Stimulated activated CD8-positive, alpha-beta memory T cell treated with anti-CD3 and anti-CD28 coated beads, Interleukin-15, amount 100 ng/mL, for 4 hours (primary cell): ENCODE measurements around the gene CYP2A6.

Experiments
- DNase-seq, 2 donors: peaks; one replicate each; pipeline ENCODE4 v3.0.0-alpha.2; 2020; ENCODE audit warnings: low read depth in 2 of 2

CYP2A6 gene

DNA sequence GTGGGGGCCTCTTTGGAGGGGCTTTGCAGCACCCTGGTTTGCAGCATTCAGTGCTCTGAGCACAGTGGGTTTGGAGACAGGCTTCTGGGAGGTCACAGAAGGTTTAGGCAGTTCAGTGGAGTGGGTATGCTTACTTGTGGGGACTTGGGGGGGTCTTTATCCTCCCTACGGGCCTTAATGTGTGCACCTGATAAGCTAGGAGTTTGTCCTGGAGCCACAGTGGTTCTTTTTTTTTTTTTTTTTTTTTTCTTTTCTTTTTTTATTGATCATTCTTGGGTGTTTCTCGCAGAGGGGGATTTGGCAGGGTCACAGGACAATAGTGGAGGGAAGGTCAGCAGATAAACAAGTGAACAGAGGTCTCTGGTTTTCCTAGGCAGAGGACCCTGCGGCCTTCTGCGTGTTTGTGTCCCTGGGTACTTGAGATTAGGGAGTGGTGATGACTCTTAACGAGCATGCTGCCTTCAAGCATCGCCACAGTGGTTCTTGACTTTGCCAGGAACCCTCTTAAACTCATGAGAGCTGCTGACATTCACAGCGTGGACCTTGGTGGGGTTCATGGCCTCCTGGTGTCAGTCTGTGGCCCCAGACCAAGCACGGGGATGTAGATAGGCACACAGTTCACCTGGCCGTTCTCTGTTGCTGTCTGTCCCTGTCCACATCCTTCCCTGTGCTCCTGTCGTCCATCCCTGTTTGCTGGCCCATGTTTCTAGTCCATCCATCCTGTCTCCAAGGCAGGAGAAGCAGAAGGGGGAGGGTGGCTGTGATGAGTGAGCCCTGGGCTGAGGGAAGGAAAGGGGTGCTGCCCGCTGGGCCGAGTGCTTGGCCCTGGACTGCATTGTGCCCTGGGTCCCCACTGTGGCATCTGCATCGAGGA is 48.6 kb downstream of the CYP2A6 start:
- DNase-seq = no peak

DNA sequence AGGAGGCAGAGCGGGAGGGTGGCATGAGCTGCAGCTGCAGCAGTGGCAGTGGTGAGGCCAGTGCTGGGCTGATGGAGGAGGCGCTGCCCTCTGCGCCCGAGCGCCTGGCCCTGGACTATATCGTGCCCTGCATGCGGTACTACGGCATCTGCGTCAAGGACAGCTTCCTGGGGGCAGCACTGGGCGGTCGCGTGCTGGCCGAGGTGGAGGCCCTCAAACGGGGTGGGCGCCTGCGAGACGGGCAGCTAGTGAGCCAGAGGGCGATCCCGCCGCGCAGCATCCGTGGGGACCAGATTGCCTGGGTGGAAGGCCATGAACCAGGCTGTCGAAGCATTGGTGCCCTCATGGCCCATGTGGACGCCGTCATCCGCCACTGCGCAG is 49.3 kb downstream of the CYP2A6 start:
- no peak for DNase-seq

DNA sequence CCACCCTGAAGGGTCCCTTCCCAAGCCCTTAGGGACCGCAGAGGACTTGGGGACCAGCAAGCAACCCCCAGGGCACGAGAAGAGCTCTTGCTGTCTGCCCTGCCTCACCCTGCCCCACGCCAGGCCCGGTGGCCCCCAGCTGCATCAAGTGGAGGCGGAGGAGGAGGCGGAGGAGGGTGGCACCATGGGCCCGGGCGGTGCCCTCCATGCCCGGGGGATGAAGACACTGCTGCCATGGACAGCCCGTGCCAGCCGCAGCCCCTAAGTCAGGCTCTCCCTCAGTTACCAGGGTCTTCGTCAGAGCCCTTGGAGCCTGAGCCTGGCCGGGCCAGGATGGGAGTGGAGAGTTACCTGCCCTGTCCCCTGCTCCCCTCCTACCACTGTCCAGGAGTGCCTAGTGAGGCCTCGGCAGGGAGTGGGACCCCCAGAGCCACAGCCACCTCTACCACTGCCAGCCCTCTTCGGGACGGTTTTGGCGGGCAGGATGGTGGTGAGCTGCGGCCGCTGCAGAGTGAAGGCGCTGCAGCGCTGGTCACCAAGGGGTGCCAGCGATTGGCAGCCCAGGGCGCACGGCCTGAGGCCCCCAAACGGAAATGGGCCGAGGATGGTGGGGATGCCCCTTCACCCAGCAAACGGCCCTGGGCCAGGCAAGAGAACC is 49.8 kb downstream of the CYP2A6 start:
- DNase-seq = no peak

DNA sequence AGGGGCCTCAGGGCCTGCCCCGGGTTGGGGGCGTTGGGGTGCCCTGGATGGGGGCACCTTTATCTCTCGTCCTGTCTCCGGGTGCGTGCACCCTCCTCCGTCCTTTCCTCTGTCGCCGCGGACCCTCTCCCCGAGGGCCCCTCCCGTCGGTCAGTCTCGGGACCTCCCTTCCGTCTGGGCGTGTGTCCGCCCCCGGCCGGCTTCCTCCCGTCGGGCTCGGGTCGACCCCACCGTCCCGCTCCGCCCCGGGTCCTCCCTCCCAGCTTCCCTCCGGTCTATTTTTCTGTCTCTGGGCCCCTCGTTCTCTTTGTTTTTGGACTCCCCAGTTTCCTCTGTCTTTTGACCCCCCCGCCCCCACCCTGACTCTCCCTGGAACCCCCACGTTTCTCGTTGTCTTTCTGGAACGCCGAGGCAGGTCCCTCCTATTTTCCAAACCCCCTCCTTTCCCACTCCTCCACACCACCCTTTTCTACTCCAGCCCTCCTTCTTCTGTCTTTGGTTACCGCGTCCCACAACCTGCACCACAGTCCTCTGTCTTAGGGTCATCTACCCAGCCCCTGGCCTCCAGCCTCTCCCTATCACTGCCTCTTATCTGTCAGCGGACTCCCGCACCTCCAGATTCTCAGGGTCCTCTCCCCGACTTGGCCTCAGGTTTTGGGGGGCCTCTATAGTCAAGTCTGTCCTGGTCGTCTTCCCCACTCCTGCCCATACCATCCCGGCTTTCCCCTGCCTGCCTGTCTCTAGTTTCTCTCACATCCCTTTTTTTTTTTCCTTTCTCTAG is 50.5 kb downstream of the CYP2A6 start:
- DNase-seq = no peak

DNA sequence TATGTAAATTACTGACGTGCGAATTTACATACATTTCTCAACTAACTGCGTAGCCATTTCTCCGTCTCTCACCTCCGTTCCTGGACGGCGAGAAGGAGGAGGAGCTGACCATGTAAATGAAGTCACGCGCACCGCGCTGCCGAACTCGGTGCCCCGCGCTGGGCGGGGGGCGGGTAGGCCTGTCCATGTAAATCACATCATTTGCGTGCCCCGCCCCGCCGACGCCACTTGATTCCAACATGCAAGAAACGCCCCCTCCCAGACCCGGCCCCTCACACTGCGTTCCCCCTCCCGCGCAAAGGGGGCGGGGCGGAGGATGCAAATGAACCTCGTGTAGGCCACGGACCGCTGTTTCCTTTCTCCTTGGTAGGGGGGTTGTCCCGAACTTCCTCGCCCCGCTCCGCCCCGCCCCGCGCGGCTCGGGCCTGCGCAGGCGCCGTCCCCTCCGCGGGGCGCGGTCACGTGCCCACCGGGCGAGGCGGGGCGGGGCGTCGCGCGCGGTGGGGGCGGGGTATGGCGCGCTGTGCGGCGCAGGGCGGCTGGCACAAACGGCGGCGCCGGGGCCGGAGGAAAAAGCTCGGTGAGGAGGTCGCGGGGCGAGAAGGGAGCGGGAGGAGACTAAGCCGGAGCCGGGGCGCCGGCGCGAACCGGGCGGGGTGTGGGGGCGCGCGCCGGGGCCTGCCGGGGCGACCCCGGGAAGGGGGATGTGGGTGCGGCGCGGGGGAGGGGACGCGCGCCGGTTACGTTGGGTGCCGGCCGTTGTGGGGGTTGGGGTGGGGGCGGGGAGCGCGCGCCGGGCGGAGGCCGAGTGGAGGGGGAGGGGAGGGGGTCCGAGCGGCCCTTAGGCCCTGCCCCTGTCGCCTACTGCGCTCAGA is 51.3 kb downstream of the CYP2A6 start, which contains the start of gene EGLN2:
EGLN2 (plus strand) TSS at position 509 of the 875 bp plus-strand sequence. CDS start 1,382 bp downstream, outside the sequence.
- DNase-seq = peak; percentile 100

DNA sequence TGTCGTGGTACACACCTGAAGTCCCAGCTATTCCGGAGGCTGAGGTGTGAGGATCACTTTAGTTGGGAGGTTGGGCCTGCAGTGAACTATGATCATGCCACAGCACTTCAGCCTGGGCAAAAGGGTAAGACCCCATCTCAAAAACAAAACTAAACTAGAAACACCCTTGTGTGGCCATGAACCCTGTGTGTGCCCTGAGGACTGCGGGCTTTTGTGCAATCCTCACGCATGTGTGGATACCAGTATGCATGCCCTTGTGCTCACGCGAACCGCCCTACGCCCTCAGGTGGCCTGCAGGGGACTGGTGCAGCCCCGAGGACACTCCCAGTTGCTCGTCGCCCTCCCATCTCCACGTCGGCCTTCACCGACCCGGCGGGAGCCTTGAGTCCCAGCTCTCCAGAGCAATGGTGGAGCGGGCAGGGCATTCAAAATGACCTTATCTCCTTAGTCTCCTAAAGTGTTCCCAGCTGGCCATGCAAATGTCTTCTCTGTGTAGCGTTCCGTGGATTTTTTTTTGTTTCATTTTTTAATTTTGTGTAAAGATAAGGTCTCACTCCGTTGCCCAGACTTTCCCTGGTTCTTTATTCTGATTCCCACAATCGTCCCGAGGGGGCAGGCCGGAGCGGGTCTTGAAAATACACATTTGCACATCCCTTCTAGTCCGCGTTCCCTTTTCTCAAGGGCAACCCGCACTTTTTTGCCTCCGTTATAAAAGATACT is 52.1 kb downstream of the CYP2A6 start:
- DNase-seq = no peak

DNA sequence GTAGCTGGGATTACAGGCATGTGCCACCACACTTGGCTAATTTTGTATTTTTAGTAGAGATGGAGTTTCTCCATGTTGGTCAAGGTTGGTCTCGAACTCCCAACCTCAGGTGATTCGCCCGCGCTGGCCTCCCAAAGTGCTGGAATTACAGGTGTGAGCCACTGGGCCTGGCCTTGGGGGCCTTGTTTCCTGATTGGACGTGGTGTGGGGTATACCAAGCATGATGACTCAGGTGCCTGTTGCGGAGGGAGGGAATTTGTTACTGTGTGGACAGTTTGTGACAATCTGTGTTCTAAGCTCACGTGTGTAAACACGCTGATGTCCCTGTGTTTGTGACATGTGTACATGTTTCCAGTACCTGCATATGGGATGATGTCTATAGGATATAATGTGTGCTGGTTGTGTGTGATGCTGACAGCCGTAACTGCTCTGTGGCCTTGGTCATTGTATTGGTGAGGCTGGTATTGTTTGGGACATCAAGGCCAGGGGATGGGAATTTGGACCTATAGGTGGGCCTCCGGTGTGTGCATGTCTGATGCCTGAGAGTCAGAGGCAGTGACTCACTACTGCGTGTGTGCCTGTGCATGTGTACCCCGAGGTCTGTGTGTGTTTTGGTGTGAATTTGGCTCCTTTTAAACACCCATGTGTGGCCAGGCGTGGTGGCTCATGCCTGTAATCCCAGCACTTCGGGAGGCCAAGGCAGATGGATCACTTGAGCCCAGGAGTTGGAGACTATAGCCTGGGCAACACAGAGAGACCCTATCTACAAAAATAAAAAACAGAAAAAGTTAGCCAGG is 52.9 kb downstream of the CYP2A6 start:
- no peak for DNase-seq
